GM11168 (cell line): Measurements from ENCODE around the gene RNFT2.

ENCODE experiments used
- in situ Hi-C: fragments of 300-500 bp; cut with MboI; formaldehyde crosslinking; loops from one replicate; pipeline ENCODE4 v1.12.0; 2022; ENCODE audit warnings: low sequenced_read_pairs; ENCODE audit not compliant: unreplicated experiment

RNFT2 gene

GRCh38 chr12:116708826-116709756 lies 29.0 kb upstream of the RNFT2 start:
- in situ Hi-C loops = loop anchor here (10.0 kb wide), 1 partner anchor 406 kb away; no protein-coding TSS in a partner anchor

GRCh38 chr12:116709768-116710167 lies 28.3 kb upstream of the RNFT2 start:
- in situ Hi-C loops = loop anchor here (10.0 kb wide), 1 partner anchor 405 kb away; no protein-coding TSS in a partner anchor

GRCh38 chr12:116710370-116711150 lies 27.6 kb upstream of the RNFT2 start:
- in situ Hi-C loops = no loop called here

GRCh38 chr12:116712458-116713303 lies 25.4 kb upstream of the RNFT2 start:
- in situ Hi-C loops = no loop called here

DNA sequence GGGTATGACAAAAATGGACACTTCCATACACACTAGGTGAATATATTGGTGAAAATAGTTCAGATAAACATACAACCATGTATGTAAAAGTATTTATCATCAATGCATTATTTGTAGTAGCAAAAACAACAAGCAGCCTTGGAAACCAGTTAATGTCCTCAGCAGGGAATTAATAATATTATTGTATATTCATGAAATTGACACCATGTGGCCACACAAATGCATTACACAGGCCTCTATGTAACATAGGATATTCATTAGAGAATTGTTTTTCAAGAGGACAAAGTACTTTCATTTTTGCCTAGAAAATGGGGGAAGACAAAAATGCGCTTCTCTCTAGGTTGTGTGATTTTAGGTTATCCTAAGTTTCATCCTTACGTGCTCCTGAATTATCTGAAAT lies 24.6 kb upstream of the RNFT2 start:
- in situ Hi-C loops = no loop called here

DNA sequence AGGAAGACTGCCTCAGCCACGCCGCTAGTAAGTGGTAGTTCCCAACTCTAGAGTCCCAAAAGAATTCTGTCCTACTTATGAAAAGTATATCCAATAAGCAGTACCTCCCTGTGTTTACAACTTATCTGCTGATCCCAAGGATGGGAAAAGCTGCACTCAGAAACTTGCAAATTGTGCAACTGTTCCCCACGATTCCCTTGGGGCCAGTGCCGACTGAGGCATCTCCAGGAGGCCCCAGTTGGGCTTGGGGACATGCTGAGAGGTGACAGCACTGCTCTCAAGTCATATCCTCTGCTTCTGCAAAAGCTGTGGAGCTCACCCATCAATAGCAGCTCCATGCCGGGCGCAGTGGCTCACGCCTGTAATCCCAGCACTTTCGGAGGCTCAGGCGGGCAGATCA lies 23.9 kb upstream of the RNFT2 start:
- in situ Hi-C loops = no loop called here

DNA sequence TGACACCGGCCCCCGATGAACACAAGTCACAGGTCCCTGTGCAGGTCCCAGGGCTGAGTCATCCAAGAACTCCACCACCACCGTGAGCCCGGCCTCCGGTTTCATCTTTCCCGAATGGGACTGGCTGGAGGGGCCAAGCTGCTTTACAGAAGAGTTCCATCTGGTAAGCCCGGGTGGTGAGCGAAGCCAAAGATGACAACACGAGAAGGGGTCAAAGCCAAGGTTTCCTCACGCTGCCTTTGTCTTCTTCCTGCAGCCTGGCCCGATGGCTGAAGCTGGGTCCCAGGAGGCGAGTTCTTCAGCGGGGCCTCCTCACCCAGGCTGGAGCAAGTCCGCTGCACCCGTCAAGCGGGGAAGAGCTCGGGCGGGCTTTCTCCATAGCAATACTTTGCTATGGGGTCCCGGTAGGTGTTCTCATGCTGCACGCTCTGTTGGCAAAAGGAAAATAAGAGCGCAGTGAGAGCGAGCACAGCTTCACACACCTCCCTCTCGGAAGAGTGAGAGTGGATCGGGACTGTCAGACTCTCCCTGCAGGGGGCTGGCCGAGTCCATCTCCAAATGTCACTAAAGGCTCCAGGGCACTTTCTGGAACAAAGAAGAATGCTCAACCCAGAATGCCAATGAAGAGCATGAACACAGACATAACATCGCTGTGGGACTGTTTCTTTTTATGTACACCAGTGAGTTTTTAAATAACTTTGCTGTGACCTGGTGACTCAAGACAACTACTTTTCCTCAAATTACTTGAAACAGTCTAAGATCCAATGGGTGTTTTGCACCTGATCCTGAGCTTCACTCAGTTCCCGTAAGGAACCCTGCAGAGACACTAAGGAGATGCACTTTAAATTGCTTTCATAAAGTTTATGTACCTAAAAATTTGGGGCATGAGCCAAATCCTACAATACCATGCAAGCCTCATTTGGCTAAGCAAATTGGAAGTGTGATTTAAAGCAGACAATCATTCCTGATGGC lies 20.4 kb upstream of the RNFT2 start:
- in situ Hi-C loops = no loop called here

DNA sequence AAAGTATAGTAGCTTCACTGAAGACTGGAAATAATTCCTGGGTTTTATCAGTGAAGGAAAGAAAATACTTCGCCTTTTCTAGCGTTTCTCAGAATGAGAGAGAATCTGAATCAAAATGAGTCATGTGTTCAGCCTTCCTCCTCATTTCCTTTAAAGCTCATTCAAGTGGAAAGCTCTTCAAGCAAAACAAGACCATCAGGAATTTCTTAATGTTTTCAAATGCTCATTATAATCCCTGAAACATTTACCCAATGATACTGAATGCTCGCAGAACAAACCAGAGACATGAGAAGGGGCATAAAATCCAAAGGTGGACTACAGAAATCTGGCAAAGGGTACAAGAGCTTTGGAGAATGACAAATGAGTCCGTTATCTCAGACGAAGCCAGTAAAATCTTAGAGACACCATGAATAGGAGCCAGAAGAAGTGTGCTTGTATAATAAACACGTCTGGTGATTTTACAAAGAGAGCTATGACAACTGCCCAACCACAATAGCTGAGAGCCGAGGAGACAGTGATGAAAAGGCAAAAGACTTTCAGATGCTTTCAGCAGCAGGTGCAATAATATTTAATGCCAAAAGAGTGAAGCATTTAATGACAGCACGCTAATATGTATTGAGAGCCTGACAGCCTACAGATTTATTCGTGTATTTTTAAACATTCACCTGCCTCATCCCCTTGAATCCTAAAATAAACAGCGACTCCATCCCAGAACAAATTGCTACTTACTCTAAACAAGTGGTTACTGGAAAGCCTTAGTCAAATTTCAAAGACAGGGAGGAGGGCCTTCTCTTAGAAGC lies 19.3 kb upstream of the RNFT2 start:
- in situ Hi-C loops = no loop called here

DNA sequence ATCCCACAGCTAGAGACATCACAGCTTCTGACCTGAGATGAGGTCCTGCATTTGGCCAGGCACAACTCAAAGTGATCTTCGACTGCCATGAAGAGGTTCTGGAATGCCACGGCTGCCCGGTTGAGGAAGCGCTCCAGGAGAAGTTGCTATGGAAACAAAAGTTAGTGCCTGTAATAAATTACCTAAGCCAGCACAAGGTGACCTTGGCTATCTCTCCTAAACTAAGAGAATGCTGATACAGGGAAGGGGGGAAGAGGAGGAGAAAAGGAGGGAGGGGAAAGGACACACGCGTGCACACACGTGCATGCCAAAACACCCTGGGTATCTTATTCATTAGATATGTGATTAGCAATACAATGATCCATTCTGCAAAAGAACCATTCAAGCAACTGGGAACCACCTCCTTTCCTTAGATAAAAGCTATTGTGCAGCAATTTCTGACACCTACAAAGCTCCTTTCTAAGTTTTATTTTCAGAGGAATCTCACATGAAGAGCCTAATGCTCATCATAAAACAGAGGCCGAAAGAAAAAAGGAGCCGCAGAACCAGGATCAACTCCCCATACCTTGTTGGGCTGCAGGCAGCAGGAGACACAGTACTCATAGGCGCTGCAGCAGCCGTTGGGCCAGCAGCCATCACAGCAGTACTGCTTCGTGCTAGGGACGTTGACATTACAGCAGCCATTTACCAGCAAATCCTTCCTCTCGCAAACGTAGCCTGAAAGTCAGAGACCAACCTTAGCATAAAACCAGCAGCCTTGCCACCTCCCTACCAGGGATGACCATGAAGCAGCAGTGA lies 18.2 kb upstream of the RNFT2 start:
- in situ Hi-C loops = no loop called here

- in situ Hi-C loops = no loop called here
Measured at GRCh38 chr12:116722245-116722644, 15.9 kb upstream of the RNFT2 start.

DNA sequence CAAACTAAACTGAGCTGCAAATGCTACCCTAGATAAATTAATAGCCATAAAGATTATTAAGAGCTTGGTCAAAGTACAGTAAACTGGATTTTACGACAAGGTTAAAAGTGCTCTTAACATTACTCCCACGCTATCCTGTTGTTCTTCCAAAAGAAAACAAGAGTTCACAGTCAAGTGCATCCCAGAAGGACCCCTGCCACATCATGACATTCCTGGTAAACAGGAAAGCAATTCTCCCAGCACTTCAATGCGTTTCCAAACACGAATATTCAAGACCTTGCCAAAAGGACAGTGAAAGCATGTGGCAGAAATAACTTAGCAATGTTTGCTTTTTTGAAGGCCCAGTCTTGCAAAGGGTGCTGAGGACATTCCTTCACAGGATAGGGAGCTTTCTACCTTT lies 11.4 kb upstream of the RNFT2 start:
- in situ Hi-C loops = no loop called here

DNA sequence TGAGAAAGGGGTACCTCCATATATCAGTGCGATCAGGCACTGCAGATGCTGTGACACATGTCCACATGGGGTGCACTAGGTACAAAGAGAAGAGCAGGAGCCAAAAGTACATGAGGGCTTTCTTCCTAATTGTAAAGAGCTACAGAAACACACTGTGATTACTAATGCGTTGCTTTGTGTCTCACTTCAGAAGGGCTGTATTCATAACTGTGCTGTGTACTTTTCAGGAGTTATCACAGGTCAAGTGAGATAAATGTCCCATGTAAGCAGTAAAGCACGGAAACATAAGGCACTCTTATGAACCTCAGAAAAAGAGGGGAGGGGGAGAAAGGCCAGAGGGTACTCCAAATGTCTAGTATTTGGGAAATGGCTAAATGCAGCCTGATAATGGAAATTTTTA lies 10.9 kb upstream of the RNFT2 start:
- in situ Hi-C loops = no loop called here

- in situ Hi-C loops = no loop called here
Measured at GRCh38 chr12:116727891-116728290, 10.2 kb upstream of the RNFT2 start.

DNA sequence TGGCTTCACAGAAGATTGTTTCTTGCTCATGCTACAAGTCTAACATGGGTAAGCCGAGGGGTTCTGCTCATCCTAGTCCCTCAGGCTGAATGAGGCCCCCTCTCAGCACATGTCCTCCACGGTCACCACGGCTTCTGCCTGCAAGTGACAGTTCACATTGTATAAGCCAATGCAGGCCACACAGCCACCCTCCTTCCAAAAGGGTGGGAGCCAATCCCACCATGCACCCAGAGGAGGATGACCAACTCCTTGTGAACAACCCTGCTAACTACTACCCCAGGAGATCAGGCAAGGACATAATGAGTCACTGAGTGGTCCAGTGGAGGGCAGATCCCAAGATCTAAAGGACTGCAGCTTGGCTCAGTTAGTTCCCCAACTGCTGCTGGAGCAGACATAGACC lies 6.3 kb upstream of the RNFT2 start:
- in situ Hi-C loops = no loop called here

GRCh38 chr12:116734156-116734768 lies 3.9 kb upstream of the RNFT2 start:
- in situ Hi-C loops = no loop called here

GRCh38 chr12:116735084-116735483 lies 3.0 kb upstream of the RNFT2 start:
- in situ Hi-C loops = no loop called here

GRCh38 chr12:116735951-116736599 lies 2.0 kb upstream of the RNFT2 start:
- in situ Hi-C loops = no loop called here
